GM19455 (cell line): ENCODE data around the gene BICDL1.
"Not testable (repeated sequence)": the region's sequence is repeated elsewhere in the genome, so short reads cannot be mapped to it uniquely, and the experiment has no call there.

Source experiments
- ATAC-seq: cut with Tn5 transposase; IDR thresholded peaks from one replicate; pipeline ENCODE4 v1.9.1; 2021; ENCODE audit not compliant: unreplicated experiment

The BICDL1 gene, protein sequence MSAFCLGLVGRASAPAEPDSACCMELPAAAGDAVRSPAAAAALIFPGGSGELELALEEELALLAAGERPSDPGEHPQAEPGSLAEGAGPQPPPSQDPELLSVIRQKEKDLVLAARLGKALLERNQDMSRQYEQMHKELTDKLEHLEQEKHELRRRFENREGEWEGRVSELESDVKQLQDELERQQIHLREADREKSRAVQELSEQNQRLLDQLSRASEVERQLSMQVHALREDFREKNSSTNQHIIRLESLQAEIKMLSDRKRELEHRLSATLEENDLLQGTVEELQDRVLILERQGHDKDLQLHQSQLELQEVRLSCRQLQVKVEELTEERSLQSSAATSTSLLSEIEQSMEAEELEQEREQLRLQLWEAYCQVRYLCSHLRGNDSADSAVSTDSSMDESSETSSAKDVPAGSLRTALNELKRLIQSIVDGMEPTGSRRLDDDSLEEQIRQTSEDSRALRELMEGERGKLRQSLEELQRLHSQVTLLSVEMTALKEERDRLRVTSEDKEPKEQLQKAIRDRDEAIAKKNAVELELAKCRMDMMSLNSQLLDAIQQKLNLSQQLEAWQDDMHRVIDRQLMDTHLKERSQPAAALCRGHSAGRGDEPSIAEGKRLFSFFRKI

GRCh38 chr12:119988472-119989360 is at the start of gene BICDL1:
TSS of gene BICDL1 (plus strand) at chr12:119989236. CDS start at chr12:119989869, 633 bp downstream.
- peak; percentile 85 for ATAC-seq

DNA sequence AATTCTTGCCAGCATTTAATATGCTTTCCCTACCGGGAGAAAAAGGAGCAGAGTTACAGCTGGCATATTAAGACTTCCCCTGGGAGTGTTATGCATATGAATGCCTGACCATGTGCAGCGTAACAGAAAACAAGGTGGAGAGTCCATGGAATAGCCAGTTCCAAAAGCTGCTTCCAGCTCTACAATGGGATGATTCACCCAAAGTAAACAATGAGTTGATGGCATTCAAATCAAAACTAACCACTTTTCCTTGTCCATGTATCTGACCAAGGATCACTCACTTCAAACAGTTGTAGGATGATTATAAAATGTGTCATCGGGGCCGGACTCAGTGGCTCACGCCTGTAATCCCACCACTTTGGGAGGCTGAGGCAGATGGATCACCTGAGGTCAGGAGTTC is 48.1 kb upstream of the BICDL1 start:
- no peak for ATAC-seq

- no peak for ATAC-seq
Measured at GRCh38 chr12:119942386-119942785, 46.6 kb upstream of the BICDL1 start.

GRCh38 chr12:119946213-119946612 is 42.8 kb upstream of the BICDL1 start:
- ATAC-seq = no peak

- no peak for ATAC-seq
Measured at GRCh38 chr12:119949145-119949544, 39.9 kb upstream of the BICDL1 start.

DNA sequence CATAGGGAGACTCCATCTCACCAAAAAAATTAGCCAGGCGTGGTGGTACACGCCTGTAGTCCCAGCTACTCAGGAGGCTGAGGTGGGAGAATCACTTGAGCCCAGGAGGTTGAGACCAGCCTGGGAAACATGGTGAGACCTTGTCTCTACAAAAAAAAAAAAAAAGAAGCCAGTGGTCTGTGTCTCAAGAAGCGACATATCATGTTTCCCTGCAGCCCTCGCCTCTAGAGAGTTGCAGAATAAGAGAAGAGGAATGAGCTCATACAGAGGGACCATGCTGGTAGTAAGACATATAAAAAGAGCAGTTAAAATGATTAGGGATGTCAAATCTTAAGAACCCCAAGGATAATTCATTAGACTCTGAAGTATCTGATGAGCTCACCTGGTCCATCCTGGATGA is 39.4 kb upstream of the BICDL1 start:
- no peak for ATAC-seq

DNA sequence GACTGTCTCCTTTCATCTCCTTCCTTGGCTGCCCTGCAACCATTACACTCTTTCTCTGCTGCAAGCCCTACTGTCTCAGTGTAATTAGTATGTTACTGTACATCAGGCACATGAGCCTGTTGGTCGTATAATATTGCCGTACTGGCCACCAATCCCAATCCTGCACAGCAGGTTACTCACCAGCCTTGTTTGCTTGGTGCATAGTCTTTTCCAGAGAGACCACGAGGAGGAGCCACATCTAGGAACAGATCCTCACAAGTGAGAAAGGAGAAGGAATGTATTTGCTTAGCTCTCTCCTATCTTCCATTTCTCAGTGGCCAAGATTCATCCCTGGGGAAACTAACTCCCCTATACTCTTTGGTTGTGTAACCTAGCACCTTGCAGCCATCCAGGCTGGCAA is 33.0 kb upstream of the BICDL1 start:
- no peak for ATAC-seq

- no peak for ATAC-seq
Measured at GRCh38 chr12:119957135-119957534, 31.9 kb upstream of the BICDL1 start.

GRCh38 chr12:119959435-119959834 is 29.6 kb upstream of the BICDL1 start:
- ATAC-seq = no peak

DNA sequence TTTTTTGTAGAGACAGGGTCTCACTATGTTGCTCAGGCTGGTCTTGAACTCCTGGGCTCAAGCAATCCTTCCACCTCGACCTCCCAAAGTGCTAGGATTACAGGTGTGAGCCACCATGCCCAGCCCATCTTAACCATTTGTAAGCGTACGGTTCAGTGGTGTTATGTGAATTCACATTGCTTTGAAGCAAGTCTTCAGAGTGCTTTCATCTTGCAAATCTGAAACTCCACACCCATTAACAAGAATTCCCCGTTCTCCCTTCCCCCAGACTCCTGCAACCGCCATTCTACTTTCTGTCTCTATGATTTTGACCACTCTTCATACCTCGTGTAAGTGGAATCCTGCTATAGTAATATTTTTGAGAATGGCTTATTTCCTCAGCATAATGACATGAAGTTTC is 24.9 kb upstream of the BICDL1 start:
- no peak for ATAC-seq

DNA sequence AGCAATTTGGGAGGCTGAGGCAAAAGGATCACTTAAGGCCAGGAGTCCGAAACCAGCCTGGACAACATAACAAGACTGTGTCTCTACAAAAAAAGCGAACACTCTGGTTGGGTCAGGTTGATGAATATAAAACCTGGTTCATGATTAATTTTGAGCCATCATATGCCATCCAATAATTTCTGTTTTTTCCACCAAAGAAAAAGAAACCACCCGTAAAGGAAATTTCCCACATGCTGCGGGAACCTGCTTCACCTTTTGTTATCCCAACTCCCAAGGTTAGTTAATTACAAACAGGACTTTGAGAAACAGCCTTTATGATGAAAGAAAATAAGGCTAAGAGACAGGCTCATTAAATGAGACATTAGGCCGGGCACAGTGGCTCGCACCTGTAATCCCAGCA is 24.1 kb upstream of the BICDL1 start:
- no peak for ATAC-seq

GRCh38 chr12:119980242-119980641 is 8.8 kb upstream of the BICDL1 start:
- no peak for ATAC-seq

DNA sequence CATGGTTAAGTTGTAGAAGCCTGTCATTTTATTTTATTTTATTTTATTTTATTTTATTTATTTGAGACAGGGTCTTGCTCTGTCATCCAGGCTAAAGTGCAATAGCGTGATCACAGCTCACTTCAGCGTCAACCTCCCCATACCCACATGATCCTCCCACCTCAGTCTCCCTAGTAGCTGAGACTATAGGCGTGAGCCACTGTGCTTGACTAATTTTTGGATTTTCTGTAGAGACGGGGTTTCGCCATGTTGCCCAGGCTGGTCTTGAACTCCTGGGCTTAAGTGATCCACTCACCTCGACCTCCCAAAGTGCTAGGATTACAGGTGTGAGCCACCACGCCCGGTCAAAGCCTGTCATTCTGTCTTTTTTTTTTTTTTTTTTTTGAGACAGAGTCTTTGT is 8.3 kb upstream of the BICDL1 start:
- ATAC-seq = not testable (repeated sequence)

- ATAC-seq = peak; percentile 34
Measured at GRCh38 chr12:119989361-119989730, 310 bp downstream of the BICDL1 start.

- ATAC-seq = peak; percentile 35
Measured at GRCh38 chr12:119989731-119990381, 820 bp downstream of the BICDL1 start.

DNA sequence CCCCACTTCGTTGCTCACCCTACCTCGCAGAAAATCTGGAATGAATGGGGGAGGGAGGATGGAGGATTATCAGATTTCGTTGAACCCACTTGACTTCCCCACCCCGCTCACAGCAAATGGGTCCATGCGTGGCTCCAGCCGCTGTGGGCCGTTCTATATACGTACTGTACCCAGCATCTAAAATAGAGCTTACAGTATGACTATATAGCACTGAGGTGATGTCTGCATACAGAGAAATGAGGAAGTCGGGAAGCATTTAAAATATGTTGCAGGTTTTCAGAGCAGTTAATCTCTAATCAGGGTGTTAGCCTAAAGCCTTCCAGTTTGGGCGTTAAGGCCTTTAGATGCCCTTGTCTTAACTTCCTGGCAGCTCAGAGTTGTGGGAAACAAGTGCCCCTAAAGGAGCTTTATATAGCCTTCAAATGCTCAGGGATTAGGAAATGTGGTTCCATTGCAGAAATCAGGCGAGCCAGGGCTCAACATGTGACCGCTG is 1.4 kb downstream of the BICDL1 start:
- no peak for ATAC-seq

- no peak for ATAC-seq
Measured at GRCh38 chr12:119992129-119992705, 3.2 kb downstream of the BICDL1 start.

DNA sequence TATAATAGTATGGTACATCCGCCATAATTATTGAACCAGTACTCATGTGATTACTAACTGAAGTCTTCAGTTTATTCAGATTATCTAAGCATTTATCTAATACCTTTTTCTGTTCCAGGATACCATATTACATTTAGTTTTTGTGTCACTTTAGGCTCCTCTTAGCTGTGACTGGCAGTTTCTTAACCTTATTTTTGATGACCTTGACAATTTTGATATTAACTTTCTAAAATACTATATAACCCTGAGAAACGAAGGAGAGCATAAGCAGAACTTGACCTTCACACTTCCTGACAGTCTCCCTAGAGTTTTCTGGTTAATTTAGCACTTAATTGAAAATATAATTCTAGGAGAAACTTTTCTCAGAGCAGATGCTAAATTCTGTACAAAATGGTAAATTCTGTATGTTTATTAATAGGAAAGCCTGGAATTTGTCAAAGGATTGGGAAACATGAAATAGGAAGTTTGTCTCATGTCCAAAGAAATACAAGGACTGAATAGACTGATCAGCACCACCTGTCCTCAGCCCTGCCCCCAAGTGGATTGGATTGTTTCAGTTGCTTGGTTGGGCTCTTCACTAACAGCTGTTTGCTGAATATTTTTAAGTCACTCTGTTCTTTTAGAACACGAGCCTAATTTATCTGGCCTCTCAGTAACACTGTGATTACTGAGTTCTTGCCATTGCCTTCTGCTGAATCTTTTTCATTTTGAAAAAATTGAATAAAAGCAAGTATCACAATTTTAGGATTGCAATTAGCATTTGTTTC is 6.0 kb downstream of the BICDL1 start:
- no peak for ATAC-seq

DNA sequence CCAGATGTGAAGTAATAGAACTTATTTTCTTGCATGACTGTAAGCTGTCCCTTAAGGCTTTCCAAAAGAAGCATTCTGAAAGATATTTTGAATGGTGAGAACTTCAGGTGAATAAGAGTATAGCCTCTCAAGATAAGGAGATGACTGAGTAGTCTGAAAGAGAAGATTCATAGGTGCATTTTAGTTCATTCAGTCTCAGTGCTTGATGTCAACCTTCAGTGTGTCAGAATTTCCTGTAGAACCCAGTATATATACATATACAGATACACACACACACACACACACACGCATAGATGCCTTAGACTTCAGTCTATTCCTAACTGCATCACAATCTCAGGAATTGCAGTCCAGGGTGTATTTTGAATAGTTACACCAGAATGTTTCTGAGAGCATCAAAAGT is 7.4 kb downstream of the BICDL1 start:
- no peak for ATAC-seq
